Cerebellar nuclear complex (tissue), 1 donor: Measurements from ENCODE around the gene NOPCHAP1.
"Not testable (repeated sequence)": the region's sequence is repeated elsewhere in the genome, so short reads cannot be mapped to it uniquely, and the experiment has no call there.

Source experiments
- DNase-seq, 2 experiments: peaks; one replicate each; lab custom pipeline; 2025; lab: John Stamatoyannopoulos, UW

Gene NOPCHAP1

GRCh38 chr12:104964856-104965205 lies 21.3 kb upstream of the NOPCHAP1 start:
- no peak for DNase-seq

GRCh38 chr12:104966677-104967076 lies 19.4 kb upstream of the NOPCHAP1 start:
- no peak for DNase-seq

- DNase-seq = no peak
These were observed 16.8 kb upstream of the NOPCHAP1 start for GRCh38 chr12:104969343-104969742.

GRCh38 chr12:104971306-104971705 lies 14.8 kb upstream of the NOPCHAP1 start:
- no peak for DNase-seq

- DNase-seq = no peak
These were observed 12.9 kb upstream of the NOPCHAP1 start for GRCh38 chr12:104973250-104973649.

GRCh38 chr12:104974626-104975290 lies 11.4 kb upstream of the NOPCHAP1 start:
- no peak for DNase-seq

GRCh38 chr12:104975587-104976343 lies 10.4 kb upstream of the NOPCHAP1 start:
- no peak for DNase-seq

- DNase-seq = no peak
These were observed 9.4 kb upstream of the NOPCHAP1 start for GRCh38 chr12:104976703-104977102.

GRCh38 chr12:104977688-104978087 lies 8.4 kb upstream of the NOPCHAP1 start:
- not testable (repeated sequence) for DNase-seq

- no peak for DNase-seq
These were observed 910 bp upstream of the NOPCHAP1 start for GRCh38 chr12:104985206-104985605.

GRCh38 chr12:104990950-104991349 lies 4.8 kb downstream of the NOPCHAP1 start:
- DNase-seq = no peak

GRCh38 chr12:104991565-104992128 lies 5.5 kb downstream of the NOPCHAP1 start:
- no peak for DNase-seq

GRCh38 chr12:104994336-104994735 lies 8.2 kb downstream of the NOPCHAP1 start:
- no peak for DNase-seq

- no peak for DNase-seq
These were observed 11.4 kb downstream of the NOPCHAP1 start for GRCh38 chr12:104997541-104997940.

- DNase-seq = no peak
These were observed 12.6 kb downstream of the NOPCHAP1 start for GRCh38 chr12:104998423-104999346.

GRCh38 chr12:104999347-104999685 lies 13.2 kb downstream of the NOPCHAP1 start:
- DNase-seq = no peak

- DNase-seq = no peak
These were observed 15.4 kb downstream of the NOPCHAP1 start for GRCh38 chr12:105001476-105001875.

GRCh38 chr12:105013892-105014291 lies 27.8 kb downstream of the NOPCHAP1 start:
- no peak for DNase-seq

GRCh38 chr12:105014603-105015002 lies 28.5 kb downstream of the NOPCHAP1 start:
- DNase-seq = no peak

- DNase-seq = no peak
These were observed 29.4 kb downstream of the NOPCHAP1 start for GRCh38 chr12:105015543-105015942.

GRCh38 chr12:105018012-105018411 lies 31.9 kb downstream of the NOPCHAP1 start:
- no peak for DNase-seq

GRCh38 chr12:105018776-105019175 lies 32.7 kb downstream of the NOPCHAP1 start:
- DNase-seq = no peak
